ENCODE measurements around the gene TEX11. TPM values are rescaled to one million over a fixed set of nuclear protein-coding genes. Genes with fewer than 3 reads are reported as not detected.
"Not testable (repeated sequence)": the region's sequence is repeated elsewhere in the genome, so short reads cannot be mapped to it uniquely, and the experiment has no call there.

Gene TEX11
- total RNA-seq, 1 donor: not detected

GRCh38 chrX:70549429-70549828 is 359.1 kb downstream of the TEX11 start:
- DNase-seq (ENCODE audit: low read depth): no peak
- no peak for TF ChIP-seq CTCF (IDR thresholded peaks at IDR 0.05; ENCODE audit: insufficient read depth, low read length)

GRCh38 chrX:70535198-70535597 is 373.3 kb downstream of the TEX11 start:
- no peak for TF ChIP-seq CTCF (IDR thresholded peaks at IDR 0.05; ENCODE audit: insufficient read depth, low read length)
- no peak overlapping the region for H3K4me3 ChIP-seq (ENCODE audit: low read depth, low read length)
- DNase-seq (ENCODE audit: low read depth): no peak

More at GRCh38 chrX:70549429-70549828, 359.1 kb downstream of the TEX11 start:
- H3K4me3 ChIP-seq (ENCODE audit: low read depth, low read length): no peak overlapping the region

GRCh38 chrX:70527610-70528345 is 380.7 kb downstream of the TEX11 start:
- DNase-seq (ENCODE audit: low read depth): no peak
- no peak overlapping the region for H3K4me3 ChIP-seq (ENCODE audit: low read depth, low read length)
- TF ChIP-seq CTCF (IDR thresholded peaks at IDR 0.05; ENCODE audit: insufficient read depth, low read length): no peak

GRCh38 chrX:70527053-70527452 is 381.5 kb downstream of the TEX11 start:
- H3K4me3 ChIP-seq (ENCODE audit: low read depth, low read length): no peak overlapping the region
- no peak for TF ChIP-seq CTCF (IDR thresholded peaks at IDR 0.05; ENCODE audit: insufficient read depth, low read length)
- no peak for DNase-seq (ENCODE audit: low read depth)

- no peak for TF ChIP-seq CTCF (IDR thresholded peaks at IDR 0.05; ENCODE audit: insufficient read depth, low read length)
- DNase-seq (ENCODE audit: low read depth): no peak
- no peak overlapping the region for H3K4me3 ChIP-seq (ENCODE audit: low read depth, low read length)
These were observed 382.8 kb downstream of the TEX11 start for GRCh38 chrX:70525733-70526132.

GRCh38 chrX:70515692-70516091 is 392.8 kb downstream of the TEX11 start:
- DNase-seq (ENCODE audit: low read depth); H3K4me3 ChIP-seq (ENCODE audit: low read depth, low read length): not testable (repeated sequence)

GRCh38 chrX:70515270-70515669 is 393.2 kb downstream of the TEX11 start:
- not testable (repeated sequence) for DNase-seq (ENCODE audit: low read depth); H3K4me3 ChIP-seq (ENCODE audit: low read depth, low read length)

- DNase-seq (ENCODE audit: low read depth): no peak
- H3K4me3 ChIP-seq (ENCODE audit: low read depth, low read length): no peak overlapping the region
- no peak for TF ChIP-seq CTCF (IDR thresholded peaks at IDR 0.05; ENCODE audit: insufficient read depth, low read length)
These were observed 399.4 kb downstream of the TEX11 start for GRCh38 chrX:70509078-70509477.
